ENCODE data around the gene CAV2. TPM values are rescaled to one million over a fixed set of nuclear protein-coding genes. Genes with fewer than 3 reads are reported as not detected.

CAV2 gene
- total RNA-seq, 1 donor from 2014 or later: 150 TPM

GRCh38 chr7:116551692-116552091 is 52.2 kb downstream of the CAV2 start:
- Histone ChIP-seq H3K27me3 (ENCODE audit: control insufficient read depth, insufficient read depth, low read length) (no peaks in the 10 kb centered on the region), H3K4me3 (ENCODE audit: low read depth, low read length) (no peak overlapping the region), H3K36me3 (ENCODE audit: control insufficient read depth, insufficient read depth, low read length) (peaks cover 20% of the 10 kb centered on the region)
- FAIRE-seq (no peak), DNase-seq (ENCODE audit: low read depth) (no peak)
- no peak for TF ChIP-seq CTCF (IDR thresholded peaks at IDR 0.05; ENCODE audit: insufficient read depth, low read length, severe bottlenecking)

GRCh38 chr7:116552602-116553001 is 53.1 kb downstream of the CAV2 start:
- peak; percentile 89 for DNase-seq (ENCODE audit: low read depth)
- Histone ChIP-seq H3K27me3 (ENCODE audit: control insufficient read depth, insufficient read depth, low read length) (no peaks in the 10 kb centered on the region), H3K4me3 (ENCODE audit: low read depth, low read length) (no peak overlapping the region), H3K36me3 (ENCODE audit: control insufficient read depth, insufficient read depth, low read length) (peaks cover 20% of the 10 kb centered on the region)
- no peak for TF ChIP-seq CTCF (IDR thresholded peaks at IDR 0.05; ENCODE audit: insufficient read depth, low read length, severe bottlenecking)
- no peak for FAIRE-seq

GRCh38 chr7:116553168-116553964 is 53.8 kb downstream of the CAV2 start:
- FAIRE-seq (no peak), DNase-seq (ENCODE audit: low read depth) (no peak)
- Histone ChIP-seq H3K4me3 (ENCODE audit: low read depth, low read length) (no peak overlapping the region), H3K36me3 (ENCODE audit: control insufficient read depth, insufficient read depth, low read length) (peaks cover 19% of the 10 kb centered on the region), H3K27me3 (ENCODE audit: control insufficient read depth, insufficient read depth, low read length) (no peaks in the 10 kb centered on the region)
- TF ChIP-seq CTCF (IDR thresholded peaks at IDR 0.05; ENCODE audit: insufficient read depth, low read length, severe bottlenecking): no peak

GRCh38 chr7:116554436-116554835 is 54.9 kb downstream of the CAV2 start:
- Histone ChIP-seq H3K4me3 (ENCODE audit: low read depth, low read length) (no peak overlapping the region), H3K36me3 (ENCODE audit: control insufficient read depth, insufficient read depth, low read length) (peaks cover 20% of the 10 kb centered on the region), H3K27me3 (ENCODE audit: control insufficient read depth, insufficient read depth, low read length) (no peaks in the 10 kb centered on the region)
- TF ChIP-seq CTCF (IDR thresholded peaks at IDR 0.05; ENCODE audit: insufficient read depth, low read length, severe bottlenecking): no peak
- no peak for FAIRE-seq
- no peak for DNase-seq (ENCODE audit: low read depth)

GRCh38 chr7:116554911-116555310 is 55.4 kb downstream of the CAV2 start:
- FAIRE-seq: no peak
- no peak overlapping the region for H3K4me3 ChIP-seq (ENCODE audit: low read depth, low read length)
- H3K27me3 ChIP-seq (ENCODE audit: control insufficient read depth, insufficient read depth, low read length): no peaks in the 10 kb centered on the region
- no peak for DNase-seq (ENCODE audit: low read depth)
- TF ChIP-seq CTCF (IDR thresholded peaks at IDR 0.05; ENCODE audit: insufficient read depth, low read length, severe bottlenecking): no peak
- H3K36me3 ChIP-seq (ENCODE audit: control insufficient read depth, insufficient read depth, low read length): peaks cover 20% of the 10 kb centered on the region
